Measurements from ENCODE around the gene PORCN.
A peak's percentile ranks its signal among the peaks of the same experiment; 100 is the strongest.
"Not testable (repeated sequence)": the region's sequence is repeated elsewhere in the genome, so short reads cannot be mapped to it uniquely, and the experiment has no call there.

The PORCN gene

GRCh38 chrX:48512371-48512935 lies 3.7 kb downstream of the PORCN start:
- DNase-seq (ENCODE audit: low spot score) = no peak

- no peak for DNase-seq (ENCODE audit: low spot score)
Measured at GRCh38 chrX:48513670-48514069, 4.9 kb downstream of the PORCN start.

GRCh38 chrX:48514126-48514806 lies 5.5 kb downstream of the PORCN start:
- no peak for DNase-seq (ENCODE audit: low spot score)

- no peak for DNase-seq (ENCODE audit: low spot score)
Measured at GRCh38 chrX:48514868-48515460, 6.2 kb downstream of the PORCN start.

- no peak for DNase-seq (ENCODE audit: low spot score)
Measured at GRCh38 chrX:48515842-48516241, 7.0 kb downstream of the PORCN start.

GRCh38 chrX:48516285-48516684 lies 7.5 kb downstream of the PORCN start:
- DNase-seq (ENCODE audit: low spot score) = no peak

- no peak for DNase-seq (ENCODE audit: low spot score)
Measured at GRCh38 chrX:48516987-48517386, 8.2 kb downstream of the PORCN start.

GRCh38 chrX:48519481-48519880 lies 10.7 kb downstream of the PORCN start:
- DNase-seq (ENCODE audit: low spot score) = not testable (repeated sequence)

- no peak for DNase-seq (ENCODE audit: low spot score)
Measured at GRCh38 chrX:48520455-48520854, 11.7 kb downstream of the PORCN start.

- no peak for DNase-seq (ENCODE audit: low spot score)
Measured at GRCh38 chrX:48520976-48521352, 12.2 kb downstream of the PORCN start.

- peak; percentile 93 for DNase-seq (ENCODE audit: low spot score)
Measured at GRCh38 chrX:48521353-48522243, 12.8 kb downstream of the PORCN start, which contains the start of gene EBP. EBP (plus strand) TSS chrX:48521808; CDS start chrX:48523772, 1,964 bp downstream.

- no peak for DNase-seq (ENCODE audit: low spot score)
Measured at GRCh38 chrX:48522291-48522690, 13.5 kb downstream of the PORCN start.

- no peak for DNase-seq (ENCODE audit: low spot score)
Measured at GRCh38 chrX:48523682-48524081, 14.9 kb downstream of the PORCN start.

GRCh38 chrX:48525853-48526252 lies 17.1 kb downstream of the PORCN start:
- DNase-seq (ENCODE audit: low spot score) = not testable (repeated sequence)

- no peak for DNase-seq (ENCODE audit: low spot score)
Measured at GRCh38 chrX:48530736-48531135, 21.9 kb downstream of the PORCN start.

GRCh38 chrX:48531358-48531959 lies 22.7 kb downstream of the PORCN start:
- DNase-seq (ENCODE audit: low spot score) = peak; percentile 62

- DNase-seq (ENCODE audit: low spot score) = no peak
Measured at GRCh38 chrX:48532161-48532560, 23.4 kb downstream of the PORCN start.

GRCh38 chrX:48533165-48533564 lies 24.4 kb downstream of the PORCN start:
- no peak for DNase-seq (ENCODE audit: low spot score)

- no peak for DNase-seq (ENCODE audit: low spot score)
Measured at GRCh38 chrX:48538641-48539344, 30.0 kb downstream of the PORCN start.

GRCh38 chrX:48539345-48540027 lies 30.7 kb downstream of the PORCN start, which contains the start of gene TBC1D25:
TBC1D25 (plus strand) TSS chrX:48539714; CDS start chrX:48539798, 84 bp downstream.
- DNase-seq (ENCODE audit: low spot score) = peak; percentile 89

- no peak for DNase-seq (ENCODE audit: low spot score)
Measured at GRCh38 chrX:48540028-48540375, 31.2 kb downstream of the PORCN start.

Data from AG08395 (cell line).